ENCODE measurements around the gene MAPK9. TPM values are rescaled to one million over a fixed set of nuclear protein-coding genes. Genes with fewer than 3 reads are reported as not detected.
"Not testable (repeated sequence)": the region's sequence is repeated elsewhere in the genome, so short reads cannot be mapped to it uniquely, and the experiment has no call there.

MAPK9 gene
- total RNA-seq, 2 donors from 2014 or later = 40.9 to 49.8 TPM

- ATAC-seq (peak; percentile 29), DNase-seq (peak; percentile 15 to 39)
- intact Hi-C loops (cut with DNase I, micrococcal nuclease) = no loop called here
These were observed 79.3 kb downstream of the MAPK9 start for GRCh38 chr5:180212363-180213255.

GRCh38 chr5:180211761-180212035 is 80.2 kb downstream of the MAPK9 start:
- DNase-seq (no peak), ATAC-seq (no peak)
- intact Hi-C loops (cut with DNase I, micrococcal nuclease) = no loop called here

GRCh38 chr5:180210961-180211760 is 80.7 kb downstream of the MAPK9 start:
- no peak for ATAC-seq
- DNase-seq = no peak
- intact Hi-C loops (cut with DNase I, micrococcal nuclease) = no loop called here

GRCh38 chr5:180210077-180210476 is 81.8 kb downstream of the MAPK9 start:
- DNase-seq; intact Hi-C loops (cut with DNase I, micrococcal nuclease); ATAC-seq: not testable (repeated sequence)

GRCh38 chr5:180209137-180209581 is 82.7 kb downstream of the MAPK9 start, which contains the start of gene RASGEF1C:
TSS of gene RASGEF1C (minus strand) at chr5:180209211. CDS start at chr5:180138052, 71,159 bp downstream.
- peak; percentile 97 for ATAC-seq
- intact Hi-C loops (cut with DNase I, micrococcal nuclease) = no loop called here
- DNase-seq = peak in 1 of 2 donors; percentile 72

GRCh38 chr5:180208435-180209081 is 83.3 kb downstream of the MAPK9 start:
- intact Hi-C loops (cut with DNase I, micrococcal nuclease) = no loop called here
- DNase-seq = no peak
- ATAC-seq = peak; percentile 23

- DNase-seq (no peak), ATAC-seq (no peak)
- intact Hi-C loops (cut with DNase I, micrococcal nuclease) = no loop called here
These were observed 83.8 kb downstream of the MAPK9 start for GRCh38 chr5:180208038-180208434.

- ATAC-seq (no peak), DNase-seq (no peak)
- intact Hi-C loops (cut with DNase I, micrococcal nuclease) = no loop called here
These were observed 84.3 kb downstream of the MAPK9 start for GRCh38 chr5:180207593-180207992.

- intact Hi-C loops (cut with DNase I, micrococcal nuclease) = no loop called here
- ATAC-seq = no peak
- no peak for DNase-seq
These were observed 84.9 kb downstream of the MAPK9 start for GRCh38 chr5:180206993-180207392.

GRCh38 chr5:180205916-180206315 is 86.0 kb downstream of the MAPK9 start:
- intact Hi-C loops (cut with DNase I, micrococcal nuclease) = no loop called here
- ATAC-seq (no peak), DNase-seq (no peak)

GRCh38 chr5:180204276-180204819 is 87.5 kb downstream of the MAPK9 start:
- ATAC-seq = no peak
- intact Hi-C loops (cut with DNase I, micrococcal nuclease) = no loop called here

GRCh38 chr5:180202939-180203573 is 88.8 kb downstream of the MAPK9 start:
- no peak for DNase-seq
- no peak for ATAC-seq
- intact Hi-C loops (cut with DNase I, micrococcal nuclease) = no loop called here

More at GRCh38 chr5:180204276-180204819, 87.5 kb downstream of the MAPK9 start:
- no peak for DNase-seq

GRCh38 chr5:180201051-180201987 is 90.6 kb downstream of the MAPK9 start:
- ATAC-seq (no peak), DNase-seq (no peak)
- intact Hi-C loops (cut with DNase I, micrococcal nuclease) = no loop called here

GRCh38 chr5:180199390-180199789 is 92.5 kb downstream of the MAPK9 start:
- intact Hi-C loops (cut with DNase I, micrococcal nuclease) = no loop called here
- DNase-seq = no peak
- no peak for ATAC-seq

GRCh38 chr5:180198208-180198607 is 93.7 kb downstream of the MAPK9 start:
- DNase-seq (no peak), ATAC-seq (no peak)
- intact Hi-C loops (cut with DNase I, micrococcal nuclease) = no loop called here

- DNase-seq (no peak), ATAC-seq (no peak)
- intact Hi-C loops (cut with DNase I, micrococcal nuclease) = no loop called here
These were observed 94.7 kb downstream of the MAPK9 start for GRCh38 chr5:180197016-180197702.

Data from left colon (tissue), 2 donors.